ENCODE measurements around the gene HTR1B. TPM values are rescaled to one million over a fixed set of nuclear protein-coding genes. Genes with fewer than 3 reads are reported as not detected.

HTR1B gene
- total and polyA plus RNA-seq, 9 donors: 0.12 to 0.63 (median 0.30) TPM; not detected in 3

DNA sequence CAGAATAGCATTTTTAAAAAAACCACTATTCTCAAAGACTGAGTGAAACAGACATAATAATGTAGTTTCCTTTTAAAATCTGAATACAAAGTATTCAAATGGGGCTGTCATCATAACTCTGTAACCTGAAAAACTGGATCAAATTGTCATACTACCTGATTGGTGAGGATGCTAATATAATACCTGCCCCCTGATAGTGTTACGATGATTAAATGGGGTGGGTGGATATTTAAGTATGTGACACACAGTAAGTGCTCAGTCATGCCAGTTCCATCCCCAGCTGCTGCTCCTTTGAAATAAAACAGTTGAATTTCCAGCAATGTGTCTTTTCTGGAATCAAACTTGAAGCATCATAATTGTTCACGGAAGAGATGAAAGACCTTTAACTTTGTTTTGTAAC, 8.9 kb downstream of the HTR1B start:
- no peak for DNase-seq
- no peak overlapping the region for H3K27ac ChIP-seq
- 24 to 39% (median 30%) methylated on average over 2 of the region's 2 CpGs for WGBS, 3 donors
- no peaks in the 10 kb centered on the region for H3K9me3 ChIP-seq
- TF ChIP-seq CTCF (IDR thresholded peaks at IDR 0.05): no peak
- TF ChIP-seq POLR2A (IDR thresholded peaks at IDR 0.05): no peak
- TF ChIP-seq EP300 (IDR thresholded peaks at IDR 0.05): no peak
- no peak overlapping the region for H3K4me3 ChIP-seq
- H3K27me3 ChIP-seq: no peaks in the 10 kb centered on the region
- no peaks in the 10 kb centered on the region for H3K4me1 ChIP-seq (ENCODE audit: insufficient read depth)
- intact Hi-C loops (cut with DNase I): loop anchor here in 1 of 4 donors (10.0 kb wide), 1 partner anchor 760 kb away; no protein-coding TSS in a partner anchor
- H3K36me3 ChIP-seq: no peaks in the 10 kb centered on the region

DNA sequence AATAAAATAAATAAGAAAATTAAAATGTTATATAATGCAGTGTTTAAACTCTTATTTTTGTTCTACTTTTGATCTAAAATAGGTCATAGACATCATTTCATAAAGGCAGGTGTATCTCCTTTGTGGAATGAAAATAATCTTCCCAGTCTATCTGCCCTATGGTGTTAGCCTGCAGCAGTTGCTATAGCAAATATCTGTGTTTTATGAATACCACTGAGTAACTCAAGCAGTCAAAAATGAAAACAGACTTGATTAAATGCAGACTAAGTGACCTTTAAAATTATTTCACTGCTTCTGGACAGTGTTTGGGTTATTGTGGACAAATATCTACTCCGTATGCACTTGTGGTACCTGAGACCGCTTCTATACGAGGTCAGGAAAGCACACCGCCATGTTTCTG, 11.8 kb downstream of the HTR1B start:
- Histone ChIP-seq H3K27ac (no peak overlapping the region), H3K4me3 (no peak overlapping the region), H3K27me3 (no peaks in the 10 kb centered on the region), H3K4me1 (ENCODE audit: insufficient read depth) (no peaks in the 10 kb centered on the region), H3K36me3 (no peaks in the 10 kb centered on the region), H3K9me3 (no peaks in the 10 kb centered on the region)
- WGBS, 3 donors: 24 to 58% (median 35%) methylated on average over 4 of the region's 4 CpGs
- intact Hi-C loops (cut with DNase I): loop anchor here in 1 of 4 donors (10.0 kb wide), 1 partner anchor 757 kb away; no protein-coding TSS in a partner anchor
- TF ChIP-seq CTCF (IDR thresholded peaks at IDR 0.05) (no peak), EP300 (IDR thresholded peaks at IDR 0.05) (no peak), POLR2A (IDR thresholded peaks at IDR 0.05) (no peak)
- no peak for DNase-seq

GRCh38 chr6:77450924-77451323, 12.4 kb downstream of the HTR1B start:
- Histone ChIP-seq H3K27ac (no peak overlapping the region), H3K27me3 (no peaks in the 10 kb centered on the region), H3K4me3 (no peak overlapping the region), H3K9me3 (no peaks in the 10 kb centered on the region), H3K4me1 (ENCODE audit: insufficient read depth) (no peaks in the 10 kb centered on the region), H3K36me3 (no peaks in the 10 kb centered on the region)
- intact Hi-C loops (cut with DNase I): loop anchor here in 1 of 4 donors (10.0 kb wide), 1 partner anchor 756 kb away; no protein-coding TSS in a partner anchor
- no peak for DNase-seq
- no peak for TF ChIP-seq POLR2A (IDR thresholded peaks at IDR 0.05)
- no peak for TF ChIP-seq EP300 (IDR thresholded peaks at IDR 0.05)
- no peak for TF ChIP-seq CTCF (IDR thresholded peaks at IDR 0.05)

- no peak overlapping the region for H3K27ac ChIP-seq
- no peak for DNase-seq
These were observed 14.7 kb downstream of the HTR1B start for GRCh38 chr6:77448546-77448945.

More at GRCh38 chr6:77448546-77448945, 14.7 kb downstream of the HTR1B start:
- TF ChIP-seq POLR2A (IDR thresholded peaks at IDR 0.05) (no peak), EP300 (IDR thresholded peaks at IDR 0.05) (no peak), CTCF (IDR thresholded peaks at IDR 0.05) (no peak)
- Histone ChIP-seq H3K36me3 (no peaks in the 10 kb centered on the region), H3K9me3 (no peaks in the 10 kb centered on the region), H3K4me3 (no peak overlapping the region), H3K4me1 (ENCODE audit: insufficient read depth) (no peaks in the 10 kb centered on the region), H3K27me3 (no peaks in the 10 kb centered on the region)
- 63 to 78% (median 74%) methylated on average over 3 of the region's 3 CpGs for WGBS, 3 donors
- intact Hi-C loops (cut with DNase I): no loop called here
